OCI-LY3 (cell line): Measurements from ENCODE around the gene ZNF598.

Experiments
- H2AFZ ChIP-seq: fragments of 200-600, 300-600 bp; shearing (Covaris generic); 2 replicates; pipeline ENCODE4 v1.6.0; 2014; ENCODE audit warnings: antibody characterized with exemption, low read depth, low read length
- H3K27ac ChIP-seq: fragments of 200-600, 300-600 bp; sonication (generic); 2 replicates; pipeline ENCODE4 v1.5.1; 2014; ENCODE audit warnings: mild to moderate bottlenecking, low read length, moderate library complexity, mixed read lengths
- H3K27me3 ChIP-seq: fragments of 200-600, 300-600 bp; sonication (generic); 2 replicates; pipeline ENCODE4 v1.6.1; 2014; ENCODE audit warnings: low read depth, low read length, mixed read lengths
- H3K36me3 ChIP-seq: fragments of 200-600, 300-600 bp; sonication (generic); replicated peaks from 2 replicates; pipeline ENCODE3; 2014; ENCODE audit warnings: low read depth, low read length, mixed read lengths
- H3K4me1 ChIP-seq: fragments of 300-600, 200-600 bp; sonication (generic); 2 replicates; pipeline ENCODE4 v1.6.1; 2014; ENCODE audit warnings: low read length, mixed read lengths
- H3K4me2 ChIP-seq: fragments of 200-600, 300-600 bp; sonication (generic); 2 replicates; pipeline ENCODE4 v1.6.1; 2014; ENCODE audit warnings: low read length, mixed read lengths
- H3K4me3 ChIP-seq: fragments of 300-600, 200-600 bp; sonication (generic); 2 replicates; pipeline ENCODE4 v1.5.1; 2014; ENCODE audit warnings: antibody characterized with exemption, mild to moderate bottlenecking, low read length, moderate library complexity
- H3K79me2 ChIP-seq: fragments of 300-600, 200-600 bp; shearing (Covaris generic); 2 replicates; pipeline ENCODE4 v1.6.1; 2014; ENCODE audit warnings: mild to moderate bottlenecking, low read length, mixed read lengths
- H3K9ac ChIP-seq: fragments of 300-600, 200-600 bp; shearing (Covaris generic); 2 replicates; pipeline ENCODE4 v1.6.0; 2014; ENCODE audit warnings: mild to moderate bottlenecking, low read length, moderate library complexity
- H3K9me3 ChIP-seq: fragments of 200-600, 300-600 bp; shearing (Covaris generic); 2 replicates; pipeline ENCODE4 v1.6.1; 2014; ENCODE audit warnings: low read length, mixed read lengths; ENCODE audit not compliant: insufficient read depth
- H4K20me1 ChIP-seq: fragments of 200-600, 300-600 bp; sonication (generic); 2 replicates; pipeline ENCODE4 v1.6.1; 2016; ENCODE audit warnings: low read length, mixed read lengths; ENCODE audit not compliant: insufficient read depth
- CTCF ChIP-seq: fragments of 200-600, 300-600 bp; sonication (generic); IDR thresholded peaks from 2 replicates; pipeline ENCODE4 v1.5.1; 2014; ENCODE audit warnings: antibody characterized with exemption, low read length, low read depth
- EZH2phosphoT487 ChIP-seq: fragments of 200-600 bp; shearing (Covaris generic); IDR thresholded peaks from 2 replicates; pipeline ENCODE4 v1.6.1; 2018; ENCODE audit warnings: antibody characterized with exemption, mixed run types, low read depth

The ZNF598 gene

GRCh38 chr16:1997494-1998359 is 11.9 kb downstream of the ZNF598 start:
- Histone ChIP-seq H3K4me3 (no peak overlapping the region), H3K9ac (no peak overlapping the region), H3K27ac (no peak overlapping the region), H4K20me1 (no peaks in the 10 kb centered on the region), H2AFZ (no peak overlapping the region), H3K9me3 (no peaks in the 10 kb centered on the region), H3K4me1 (no peaks in the 10 kb centered on the region), H3K79me2 (0 out of 2 replicates have a peak, but pooled peaks cover under 1% of the 10 kb centered on the region), H3K27me3 (no peaks in the 10 kb centered on the region), H3K36me3 (peaks cover 30% of the 10 kb centered on the region), H3K4me2 (no peak overlapping the region)
- TF ChIP-seq EZH2phosphoT487 (no peak), CTCF (no peak)

DNA sequence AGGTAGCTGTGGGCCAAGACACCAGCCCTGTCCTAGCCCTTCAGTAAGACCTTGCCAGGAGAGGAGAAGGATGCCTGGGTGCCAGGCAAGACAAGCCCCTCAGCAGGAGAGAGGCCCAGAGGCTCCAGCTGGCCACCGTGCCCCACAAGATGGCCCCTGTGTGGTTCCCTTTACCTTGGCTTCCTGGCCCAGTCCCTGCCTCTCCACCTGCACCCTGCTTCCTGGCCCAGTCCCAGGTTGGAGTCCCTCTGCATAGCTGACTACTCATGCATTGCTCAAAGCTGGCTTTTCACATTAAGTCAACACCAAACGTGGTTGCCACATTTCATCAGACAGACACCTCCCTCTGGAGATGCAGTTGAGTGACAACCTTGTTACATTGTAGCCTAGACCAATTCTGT is 15.9 kb downstream of the ZNF598 start:
- H3K79me2 ChIP-seq: no peaks in the 10 kb centered on the region
- H3K4me2 ChIP-seq: no peak overlapping the region
- H3K4me3 ChIP-seq: no peak overlapping the region
- no peaks in the 10 kb centered on the region for H4K20me1 ChIP-seq
- 0 out of 2 replicates have a peak, but pooled peaks cover 4% of the 10 kb centered on the region for H3K4me1 ChIP-seq
- H3K9me3 ChIP-seq: no peaks in the 10 kb centered on the region
- TF ChIP-seq CTCF (no peak), EZH2phosphoT487 (no peak)
- H3K27ac ChIP-seq: no peak overlapping the region
- H3K27me3 ChIP-seq: no peaks in the 10 kb centered on the region
- H2AFZ ChIP-seq: no peak overlapping the region
- peaks cover 7% of the 10 kb centered on the region for H3K36me3 ChIP-seq
- H3K9ac ChIP-seq: no peak overlapping the region

DNA sequence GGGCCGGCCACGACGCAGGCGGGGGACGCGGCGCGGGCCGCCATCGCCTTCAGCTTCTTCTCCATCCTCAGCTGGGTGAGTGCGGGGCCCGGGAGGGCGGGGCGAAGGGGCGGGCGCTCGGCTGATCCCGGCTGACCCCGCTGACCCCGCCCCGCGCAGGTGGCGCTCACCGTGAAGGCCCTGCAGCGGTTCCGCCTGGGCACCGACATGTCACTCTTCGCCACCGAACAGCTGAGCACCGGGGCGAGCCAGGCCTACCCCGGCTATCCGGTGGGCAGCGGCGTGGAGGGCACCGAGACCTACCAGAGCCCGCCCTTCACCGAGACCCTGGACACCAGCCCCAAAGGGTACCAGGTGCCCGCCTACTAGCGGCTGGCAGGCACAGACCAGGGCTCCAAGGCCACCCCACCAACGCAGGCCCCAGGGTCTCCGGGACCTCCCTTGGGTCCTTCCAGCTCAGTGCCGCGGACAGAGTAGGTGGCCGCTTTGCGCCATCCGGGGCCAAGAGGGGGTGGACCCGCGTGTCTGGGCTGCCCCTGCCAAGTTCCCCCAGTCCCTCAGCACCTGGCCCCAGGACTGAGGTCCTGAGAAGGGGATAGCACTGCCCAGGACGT is 16.8 kb downstream of the ZNF598 start:
- H3K4me1 ChIP-seq: 0 out of 2 replicates have a peak, but pooled peaks cover 4% of the 10 kb centered on the region
- H3K27ac ChIP-seq: no peak overlapping the region
- no peaks in the 10 kb centered on the region for H3K27me3 ChIP-seq
- peaks cover 7% of the 10 kb centered on the region for H3K36me3 ChIP-seq
- H2AFZ ChIP-seq: no peak overlapping the region
- H3K9ac ChIP-seq: no peak overlapping the region
- TF ChIP-seq EZH2phosphoT487 (no peak), CTCF (no peak)
- no peak overlapping the region for H3K4me3 ChIP-seq
- no peaks in the 10 kb centered on the region for H3K79me2 ChIP-seq
- H3K4me2 ChIP-seq: no peak overlapping the region
- H4K20me1 ChIP-seq: no peaks in the 10 kb centered on the region
- H3K9me3 ChIP-seq: no peaks in the 10 kb centered on the region

GRCh38 chr16:1991948-1992703 is 17.5 kb downstream of the ZNF598 start:
- no peak overlapping the region for H2AFZ ChIP-seq
- H3K4me3 ChIP-seq: no peak overlapping the region
- H3K27ac ChIP-seq: no peak overlapping the region
- peaks cover 7% of the 10 kb centered on the region for H3K36me3 ChIP-seq
- no peaks in the 10 kb centered on the region for H3K79me2 ChIP-seq
- no peaks in the 10 kb centered on the region for H3K9me3 ChIP-seq
- H3K4me2 ChIP-seq: no peak overlapping the region
- TF ChIP-seq CTCF (no peak), EZH2phosphoT487 (no peak)
- H3K9ac ChIP-seq: no peak overlapping the region
- H4K20me1 ChIP-seq: no peaks in the 10 kb centered on the region
- H3K27me3 ChIP-seq: no peaks in the 10 kb centered on the region
- H3K4me1 ChIP-seq: 0 out of 2 replicates have a peak, but pooled peaks cover 4% of the 10 kb centered on the region
